Measurements from ENCODE around the gene EXD2.

DNA sequence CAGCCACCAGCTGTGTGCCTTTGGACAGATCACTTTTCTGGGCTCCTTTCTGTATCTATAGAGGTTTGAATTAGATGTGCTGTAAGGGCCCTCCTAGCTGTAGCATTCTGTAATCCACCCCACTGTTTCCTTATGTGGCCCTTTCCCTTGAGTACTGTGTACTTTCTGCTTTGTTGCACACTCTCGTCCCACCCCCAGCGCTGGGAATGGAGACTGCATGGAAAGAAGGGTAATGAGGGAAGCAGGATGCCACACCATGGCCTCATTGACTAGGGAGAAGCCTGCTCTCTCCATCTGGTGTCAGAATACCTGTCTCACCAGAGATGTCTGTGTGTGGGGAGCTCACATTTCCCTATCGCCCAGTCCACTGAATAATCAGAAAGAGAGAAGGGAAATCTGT is 55.0 kb downstream of the EXD2 start:
- TF ChIP-seq, protein P1, sequence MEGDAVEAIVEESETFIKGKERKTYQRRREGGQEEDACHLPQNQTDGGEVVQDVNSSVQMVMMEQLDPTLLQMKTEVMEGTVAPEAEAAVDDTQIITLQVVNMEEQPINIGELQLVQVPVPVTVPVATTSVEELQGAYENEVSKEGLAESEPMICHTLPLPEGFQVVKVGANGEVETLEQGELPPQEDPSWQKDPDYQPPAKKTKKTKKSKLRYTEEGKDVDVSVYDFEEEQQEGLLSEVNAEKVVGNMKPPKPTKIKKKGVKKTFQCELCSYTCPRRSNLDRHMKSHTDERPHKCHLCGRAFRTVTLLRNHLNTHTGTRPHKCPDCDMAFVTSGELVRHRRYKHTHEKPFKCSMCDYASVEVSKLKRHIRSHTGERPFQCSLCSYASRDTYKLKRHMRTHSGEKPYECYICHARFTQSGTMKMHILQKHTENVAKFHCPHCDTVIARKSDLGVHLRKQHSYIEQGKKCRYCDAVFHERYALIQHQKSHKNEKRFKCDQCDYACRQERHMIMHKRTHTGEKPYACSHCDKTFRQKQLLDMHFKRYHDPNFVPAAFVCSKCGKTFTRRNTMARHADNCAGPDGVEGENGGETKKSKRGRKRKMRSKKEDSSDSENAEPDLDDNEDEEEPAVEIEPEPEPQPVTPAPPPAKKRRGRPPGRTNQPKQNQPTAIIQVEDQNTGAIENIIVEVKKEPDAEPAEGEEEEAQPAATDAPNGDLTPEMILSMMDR (IDR thresholded peaks at IDR 0.05), result no peak
- TF ChIP-seq, protein P2, sequence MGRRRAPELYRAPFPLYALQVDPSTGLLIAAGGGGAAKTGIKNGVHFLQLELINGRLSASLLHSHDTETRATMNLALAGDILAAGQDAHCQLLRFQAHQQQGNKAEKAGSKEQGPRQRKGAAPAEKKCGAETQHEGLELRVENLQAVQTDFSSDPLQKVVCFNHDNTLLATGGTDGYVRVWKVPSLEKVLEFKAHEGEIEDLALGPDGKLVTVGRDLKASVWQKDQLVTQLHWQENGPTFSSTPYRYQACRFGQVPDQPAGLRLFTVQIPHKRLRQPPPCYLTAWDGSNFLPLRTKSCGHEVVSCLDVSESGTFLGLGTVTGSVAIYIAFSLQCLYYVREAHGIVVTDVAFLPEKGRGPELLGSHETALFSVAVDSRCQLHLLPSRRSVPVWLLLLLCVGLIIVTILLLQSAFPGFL (CRISPR knock-in tag; IDR thresholded peaks at IDR 0.05; ENCODE audit: borderline replicate concordance), result no peak
- TF ChIP-seq, protein P3, sequence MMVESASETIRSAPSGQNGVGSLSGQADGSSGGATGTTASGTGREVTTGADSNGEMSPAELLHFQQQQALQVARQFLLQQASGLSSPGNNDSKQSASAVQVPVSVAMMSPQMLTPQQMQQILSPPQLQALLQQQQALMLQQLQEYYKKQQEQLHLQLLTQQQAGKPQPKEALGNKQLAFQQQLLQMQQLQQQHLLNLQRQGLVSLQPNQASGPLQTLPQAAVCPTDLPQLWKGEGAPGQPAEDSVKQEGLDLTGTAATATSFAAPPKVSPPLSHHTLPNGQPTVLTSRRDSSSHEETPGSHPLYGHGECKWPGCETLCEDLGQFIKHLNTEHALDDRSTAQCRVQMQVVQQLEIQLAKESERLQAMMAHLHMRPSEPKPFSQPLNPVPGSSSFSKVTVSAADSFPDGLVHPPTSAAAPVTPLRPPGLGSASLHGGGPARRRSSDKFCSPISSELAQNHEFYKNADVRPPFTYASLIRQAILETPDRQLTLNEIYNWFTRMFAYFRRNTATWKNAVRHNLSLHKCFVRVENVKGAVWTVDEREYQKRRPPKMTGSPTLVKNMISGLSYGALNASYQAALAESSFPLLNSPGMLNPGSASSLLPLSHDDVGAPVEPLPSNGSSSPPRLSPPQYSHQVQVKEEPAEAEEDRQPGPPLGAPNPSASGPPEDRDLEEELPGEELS (CRISPR knock-in tag; IDR thresholded peaks at IDR 0.05), result no peak
- TF ChIP-seq JUN (CRISPR knock-in tag; IDR thresholded peaks at IDR 0.05), result no peak
- TF ChIP-seq TCF7 (CRISPR knock-in tag; IDR thresholded peaks at IDR 0.05; ENCODE audit: low read depth), result no peak
- TF ChIP-seq, protein P4, sequence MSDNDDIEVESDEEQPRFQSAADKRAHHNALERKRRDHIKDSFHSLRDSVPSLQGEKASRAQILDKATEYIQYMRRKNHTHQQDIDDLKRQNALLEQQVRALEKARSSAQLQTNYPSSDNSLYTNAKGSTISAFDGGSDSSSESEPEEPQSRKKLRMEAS (CRISPR knock-in tag; IDR thresholded peaks at IDR 0.05), result no peak
- TF ChIP-seq, protein P5, sequence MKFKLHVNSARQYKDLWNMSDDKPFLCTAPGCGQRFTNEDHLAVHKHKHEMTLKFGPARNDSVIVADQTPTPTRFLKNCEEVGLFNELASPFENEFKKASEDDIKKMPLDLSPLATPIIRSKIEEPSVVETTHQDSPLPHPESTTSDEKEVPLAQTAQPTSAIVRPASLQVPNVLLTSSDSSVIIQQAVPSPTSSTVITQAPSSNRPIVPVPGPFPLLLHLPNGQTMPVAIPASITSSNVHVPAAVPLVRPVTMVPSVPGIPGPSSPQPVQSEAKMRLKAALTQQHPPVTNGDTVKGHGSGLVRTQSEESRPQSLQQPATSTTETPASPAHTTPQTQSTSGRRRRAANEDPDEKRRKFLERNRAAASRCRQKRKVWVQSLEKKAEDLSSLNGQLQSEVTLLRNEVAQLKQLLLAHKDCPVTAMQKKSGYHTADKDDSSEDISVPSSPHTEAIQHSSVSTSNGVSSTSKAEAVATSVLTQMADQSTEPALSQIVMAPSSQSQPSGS (CRISPR knock-in tag; IDR thresholded peaks at IDR 0.05; ENCODE audit: borderline replicate concordance, low read depth), result no peak
- TF ChIP-seq, protein P6, sequence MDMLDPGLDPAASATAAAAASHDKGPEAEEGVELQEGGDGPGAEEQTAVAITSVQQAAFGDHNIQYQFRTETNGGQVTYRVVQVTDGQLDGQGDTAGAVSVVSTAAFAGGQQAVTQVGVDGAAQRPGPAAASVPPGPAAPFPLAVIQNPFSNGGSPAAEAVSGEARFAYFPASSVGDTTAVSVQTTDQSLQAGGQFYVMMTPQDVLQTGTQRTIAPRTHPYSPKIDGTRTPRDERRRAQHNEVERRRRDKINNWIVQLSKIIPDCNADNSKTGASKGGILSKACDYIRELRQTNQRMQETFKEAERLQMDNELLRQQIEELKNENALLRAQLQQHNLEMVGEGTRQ (CRISPR knock-in tag; IDR thresholded peaks at IDR 0.05), result no peak
- TF ChIP-seq, protein P7, sequence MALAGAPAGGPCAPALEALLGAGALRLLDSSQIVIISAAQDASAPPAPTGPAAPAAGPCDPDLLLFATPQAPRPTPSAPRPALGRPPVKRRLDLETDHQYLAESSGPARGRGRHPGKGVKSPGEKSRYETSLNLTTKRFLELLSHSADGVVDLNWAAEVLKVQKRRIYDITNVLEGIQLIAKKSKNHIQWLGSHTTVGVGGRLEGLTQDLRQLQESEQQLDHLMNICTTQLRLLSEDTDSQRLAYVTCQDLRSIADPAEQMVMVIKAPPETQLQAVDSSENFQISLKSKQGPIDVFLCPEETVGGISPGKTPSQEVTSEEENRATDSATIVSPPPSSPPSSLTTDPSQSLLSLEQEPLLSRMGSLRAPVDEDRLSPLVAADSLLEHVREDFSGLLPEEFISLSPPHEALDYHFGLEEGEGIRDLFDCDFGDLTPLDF (CRISPR knock-in tag; IDR thresholded peaks at IDR 0.05), result no peak
- TF ChIP-seq, protein P8, sequence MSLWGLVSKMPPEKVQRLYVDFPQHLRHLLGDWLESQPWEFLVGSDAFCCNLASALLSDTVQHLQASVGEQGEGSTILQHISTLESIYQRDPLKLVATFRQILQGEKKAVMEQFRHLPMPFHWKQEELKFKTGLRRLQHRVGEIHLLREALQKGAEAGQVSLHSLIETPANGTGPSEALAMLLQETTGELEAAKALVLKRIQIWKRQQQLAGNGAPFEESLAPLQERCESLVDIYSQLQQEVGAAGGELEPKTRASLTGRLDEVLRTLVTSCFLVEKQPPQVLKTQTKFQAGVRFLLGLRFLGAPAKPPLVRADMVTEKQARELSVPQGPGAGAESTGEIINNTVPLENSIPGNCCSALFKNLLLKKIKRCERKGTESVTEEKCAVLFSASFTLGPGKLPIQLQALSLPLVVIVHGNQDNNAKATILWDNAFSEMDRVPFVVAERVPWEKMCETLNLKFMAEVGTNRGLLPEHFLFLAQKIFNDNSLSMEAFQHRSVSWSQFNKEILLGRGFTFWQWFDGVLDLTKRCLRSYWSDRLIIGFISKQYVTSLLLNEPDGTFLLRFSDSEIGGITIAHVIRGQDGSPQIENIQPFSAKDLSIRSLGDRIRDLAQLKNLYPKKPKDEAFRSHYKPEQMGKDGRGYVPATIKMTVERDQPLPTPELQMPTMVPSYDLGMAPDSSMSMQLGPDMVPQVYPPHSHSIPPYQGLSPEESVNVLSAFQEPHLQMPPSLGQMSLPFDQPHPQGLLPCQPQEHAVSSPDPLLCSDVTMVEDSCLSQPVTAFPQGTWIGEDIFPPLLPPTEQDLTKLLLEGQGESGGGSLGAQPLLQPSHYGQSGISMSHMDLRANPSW (CRISPR knock-in tag; conservative IDR thresholded peaks at IDR 0.05; ENCODE audit: low read depth), result no peak
